Measurements from ENCODE around the gene MILR1. TPM values are rescaled to one million over a fixed set of nuclear protein-coding genes. Genes with fewer than 3 reads are reported as not detected.

The MILR1 gene
- total and polyA plus RNA-seq, 2 donors (not counting 3 experiments of a cell fraction or from before 2014, with no cell fraction given) = 1.2 to 17.8 TPM

- dilution Hi-C loops (cut with MboI; ENCODE audit: extremely low pct_ligation_motif_present, low sequenced_read_pairs) (no loop called here), intact Hi-C loops (cut with micrococcal nuclease) (loop anchor here (1.0 to 5.0 kb wide), 6 partner anchors 28 to 271 kb away; partner anchors contain the start of gene PECAM1)
- FAIRE-seq (no peak), DNase-seq (ENCODE audit: low read depth, low spot score) (peak; percentile 80)
- Histone ChIP-seq H3K27ac (ENCODE audit: insufficient read depth, low read depth, low read length) (peak overlapping the region; percentile 52), H3K79me2 (ENCODE audit: control insufficient read depth, insufficient read depth, low read length) (no peaks in the 10 kb centered on the region), H3K36me3 (ENCODE audit: control insufficient read depth in 2 of 2, extremely low read depth in 1 of 2, insufficient read depth in 2 of 2, low read length in 2 of 2) (no peaks in the 10 kb centered on the region), H4K20me1 (replicated peaks; ENCODE audit: control insufficient read depth, extremely low read depth, insufficient read depth, low read length) (no peaks in the 10 kb centered on the region), H3K27me3 (ENCODE audit: control insufficient read depth in 2 of 2, insufficient read depth in 2 of 2, low read length in 2 of 2) (no peaks in the 10 kb centered on the region), H3K9me3 (replicated peaks; ENCODE audit: control insufficient read depth, insufficient read depth, low read length) (no peaks in the 10 kb centered on the region), H3K4me2 (ENCODE audit: insufficient read depth, low read length) (peak overlapping the region; percentile 62), H2AFZ (ENCODE audit: low read depth, low read length) (peak overlapping the region; percentile 46), H3K4me1 (ENCODE audit: control insufficient read depth, extremely low read depth, insufficient read depth, low read length) (peaks cover 6% of the 10 kb centered on the region), H3K9ac (replicated peaks; ENCODE audit: extremely low read depth, insufficient read depth, low read length) (peak overlapping the region; percentile 24), H3K9me1 (replicated peaks; ENCODE audit: control insufficient read depth, extremely low read depth, insufficient read depth, low read length) (no peaks in the 10 kb centered on the region), H3K4me3 (replicated peaks in 1 of 3; ENCODE audit: insufficient read depth in 1 of 3, low read depth in 1 of 3, low read length in 3 of 3) (no peak overlapping the region)
- CTCF ChIA-PET = interaction anchor here (0.7 to 7.1 kb wide), 34 partner anchors 8 to 288 kb away, joined by 3 to 345 read pairs (median 12); partner anchors contain the start of genes CEP95, DDX5, PECAM1 and POLG2
- POLR2A ChIA-PET = interaction anchor here (0.6 to 1.2 kb wide), 5 partner anchors 23 to 61 kb away, joined by 3 to 6 read pairs (median 3); no protein-coding TSS in a partner anchor
- TF ChIP-seq MYC (IDR thresholded peaks at IDR 0.05; ENCODE audit: low read depth, low read length) (no peak), POLR2AphosphoS5 (IDR thresholded peaks at IDR 0.05; ENCODE audit: insufficient read depth, low read depth, low read length) (peak; percentile 33), FOS (IDR thresholded peaks at IDR 0.05; ENCODE audit: borderline replicate concordance, insufficient read depth, low read length) (peak; percentile 40), CTCF (IDR thresholded peaks at IDR 0.05; ENCODE audit: extremely low read depth in 1 of 2, insufficient read depth in 1 of 2, low read depth in 1 of 2, low read length in 2 of 2) (peak; percentile 50 to 51)
- BruUV-seq (replicated peaks) = no TSS peak
These were observed 30.2 kb upstream of the MILR1 start for GRCh38 chr17:64418506-64419339.

Measured in endothelial cell of umbilical vein (primary cell).